H1 (cell line): Measurements from ENCODE around the gene TMEM220. TPM values are rescaled to one million over a fixed set of nuclear protein-coding genes. Genes with fewer than 3 reads are reported as not detected.

Experiments used
- FOSL1 ChIP-seq: IDR thresholded peaks from 2 replicates; pipeline ENCODE4 v1.6.1; 2011; ENCODE audit warnings: mild to moderate bottlenecking, low read depth, low read length, moderate library complexity; ENCODE audit not compliant: insufficient read depth
- SAP30 ChIP-seq: fragments of 300-600 bp; sonication (generic); IDR thresholded peaks from 2 replicates; pipeline ENCODE4 v1.7.1; 2012; ENCODE audit warnings: low read length, moderate library complexity, mild to moderate bottlenecking, inconsistent platforms; ENCODE audit not compliant: insufficient read depth, insufficient replicate concordance
- SP1 ChIP-seq: IDR thresholded peaks from 2 replicates; pipeline ENCODE4 v1.6.1; 2011; ENCODE audit warnings: low read depth, low read length
- SUZ12 ChIP-seq: fragments of 200-600 bp; sonication (generic); IDR thresholded peaks from 2 replicates; pipeline ENCODE4 v1.6.1; 2012; ENCODE audit warnings: mild to moderate bottlenecking, inconsistent platforms, low read length, moderate library complexity, mixed read lengths
- polyA plus RNA-seq, 7 experiments: library from polyadenylated mRNA; depleted of rRNA in 3 of 7; stranded (reverse) in 5 of 7; unstranded in 2 of 7; fragments of >200 nt in 5 of 7; fragments of 200-250 nt in 2 of 7; gene quantifications; 1 replicate in 5 of 7; 2 replicates in 1 of 7; 4 replicates in 1 of 7; pipeline versions ENCODE4 v1.2.1 to v1.2.3, GENCODE V29; 2011 to 2013; ENCODE audit warnings: missing spikeins in 2 of 7, mixed read lengths in 2 of 7
- total RNA-seq: library from RNA; stranded (reverse); fragmentation: NEBNext Ultra II Directional; extraction: Animal tissue kit (Norgen Biotek cat#: 25700); gene quantifications from 2 replicates; pipeline ENCODE4 v1.2.1, GENCODE V29; 2021

The TMEM220 gene
- total and polyA plus RNA-seq, 2 of the 8 experiments (the other 6 are each of a cell fraction or from before 2014, with no cell fraction given), result 3.8 to 4.1 TPM

GRCh38 chr17:10728331-10728892, 1.4 kb downstream of the TMEM220 start (continued):
- TF ChIP-seq SP1, result no peak
- TF ChIP-seq SAP30, result no peak
- no peak for TF ChIP-seq FOSL1
- TF ChIP-seq SUZ12, result no peak
